GM12801 (cell line): ENCODE data around the gene SAP130.

ENCODE experiments used
- CTCF ChIP-seq: IDR thresholded peaks from one replicate; pipeline ENCODE4 v1.5.1; 2011; ENCODE audit warnings: control low read depth; ENCODE audit not compliant: insufficient read length; ENCODE audit errors: extremely low read depth

Gene SAP130

GRCh38 chr2:127969446-127969845, 58.4 kb downstream of the SAP130 start:
- TF ChIP-seq CTCF: no peak

- no peak for TF ChIP-seq CTCF
Measured at GRCh38 chr2:127968610-127969339, 59.1 kb downstream of the SAP130 start.

- no peak for TF ChIP-seq CTCF
Measured at GRCh38 chr2:127961729-127962128, 66.1 kb downstream of the SAP130 start.

- no peak for TF ChIP-seq CTCF
Measured at GRCh38 chr2:127957240-127957639, 70.6 kb downstream of the SAP130 start.

GRCh38 chr2:127954857-127955256, 73.0 kb downstream of the SAP130 start:
- TF ChIP-seq CTCF: no peak

GRCh38 chr2:127953849-127954248, 74.0 kb downstream of the SAP130 start:
- TF ChIP-seq CTCF: no peak

- no peak for TF ChIP-seq CTCF
Measured at GRCh38 chr2:127953128-127953718, 74.6 kb downstream of the SAP130 start.
